Neuronal stem cell (in vitro differentiated cells): ENCODE results near the gene LILRA5.
"Not testable (repeated sequence)": the region's sequence is repeated elsewhere in the genome, so short reads cannot be mapped to it uniquely, and the experiment has no call there.

ENCODE experiments used
- DNase-seq: peaks from one replicate; pipeline ENCODE4 v3.0.0-alpha.2; 2013; ENCODE audit warnings: low spot score
- H2AFZ ChIP-seq: one replicate; pipeline ENCODE4 v1.6.1; 2013; ENCODE audit warnings: mild to moderate bottlenecking, low read length, inconsistent platforms
- H2AK5ac ChIP-seq: 2 replicates; pipeline ENCODE4 v1.6.1; 2013; ENCODE audit warnings: low read depth, mild to moderate bottlenecking, inconsistent platforms, low read length, moderate library complexity, mixed read lengths
- H2BK120ac ChIP-seq: 2 replicates; pipeline ENCODE4 v1.6.1; 2013; ENCODE audit warnings: low read depth, mild to moderate bottlenecking, inconsistent platforms, low read length, moderate library complexity, mixed read lengths
- H2BK12ac ChIP-seq: one replicate; pipeline ENCODE4 v1.6.1; 2013; ENCODE audit warnings: low read length, inconsistent platforms
- H2BK15ac ChIP-seq: 2 replicates; pipeline ENCODE4 v1.6.1; 2013; ENCODE audit warnings: mild to moderate bottlenecking, low read length, inconsistent platforms, mixed read lengths
- H2BK5ac ChIP-seq: one replicate; pipeline ENCODE4 v1.6.1; 2013; ENCODE audit warnings: inconsistent platforms, mild to moderate bottlenecking, low read length, moderate library complexity
- H3K14ac ChIP-seq: one replicate; pipeline ENCODE4 v1.6.1; 2013; ENCODE audit warnings: low read length, inconsistent platforms
- H3K18ac ChIP-seq: 2 replicates; pipeline ENCODE4 v1.6.1; 2013; ENCODE audit warnings: low read length, inconsistent platforms
- H3K23ac ChIP-seq: 2 replicates; pipeline ENCODE4 v1.6.1; 2013; ENCODE audit warnings: low read depth, mild to moderate bottlenecking, mixed read lengths, low read length, inconsistent platforms; ENCODE audit not compliant: poor library complexity
- H3K27ac ChIP-seq: replicated peaks from 3 replicates; pipeline ENCODE4 v1.5.1; 2013; ENCODE audit warnings: low read length, inconsistent platforms
- H3K27me3 ChIP-seq, 3 experiments: 2 replicates each; pipeline ENCODE4 v1.6.1; 2013; ENCODE audit warnings: low read length in 3 of 3, mild to moderate bottlenecking in 2 of 3, inconsistent platforms in 1 of 3, low read depth in 1 of 3, mixed read lengths in 1 of 3, moderate library complexity in 1 of 3; ENCODE audit not compliant: control insufficient read depth in 3 of 3, insufficient read depth in 3 of 3
- H3K36me3 ChIP-seq, 2 donors: replicated peaks in 1 of 2; 2 replicates each; pipeline ENCODE4 v1.6.1; 2013; ENCODE audit warnings: low read length in 2 of 2; ENCODE audit not compliant: control insufficient read depth in 2 of 2, insufficient read depth in 2 of 2
- H3K4ac ChIP-seq: 2 replicates; pipeline ENCODE4 v1.6.1; 2013; ENCODE audit warnings: inconsistent platforms, mild to moderate bottlenecking, low read length, moderate library complexity
- H3K4me1 ChIP-seq, 2 donors: 1 replicate in 1 of 2; 2 replicates in 1 of 2; pipeline ENCODE4 v1.6.1; 2013; ENCODE audit warnings: low read length in 2 of 2, low read depth in 1 of 2; ENCODE audit not compliant: control insufficient read depth in 2 of 2, insufficient read depth in 1 of 2
- H3K4me2 ChIP-seq: one replicate; pipeline ENCODE4 v1.6.1; 2013; ENCODE audit warnings: mild to moderate bottlenecking, low read length, inconsistent platforms; ENCODE audit not compliant: insufficient read depth, poor library complexity, severe bottlenecking
- H3K4me3 ChIP-seq, 2 donors: 2 replicates each; pipeline ENCODE4 v1.5.1; 2013; ENCODE audit warnings: low read length in 2 of 2, mild to moderate bottlenecking in 2 of 2, inconsistent platforms in 1 of 2, moderate library complexity in 1 of 2
- H3K79me1 ChIP-seq: one replicate; pipeline ENCODE4 v1.6.1; 2013; ENCODE audit warnings: low read depth, mild to moderate bottlenecking, inconsistent platforms, low read length, moderate library complexity
- H3K9ac ChIP-seq: one replicate; pipeline ENCODE4 v1.6.1; 2013; ENCODE audit warnings: mild to moderate bottlenecking, low read depth, low read length, inconsistent platforms; ENCODE audit not compliant: poor library complexity
- H3K9me3 ChIP-seq, 2 donors: replicated peaks in 1 of 2; 2 replicates each; pipeline versions ENCODE3 to v1.6.1; 2013; ENCODE audit warnings: low read length in 2 of 2, mild to moderate bottlenecking in 2 of 2, inconsistent platforms in 1 of 2, low read depth in 1 of 2, mixed read lengths in 1 of 2, moderate library complexity in 1 of 2; ENCODE audit not compliant: control insufficient read depth in 2 of 2, insufficient read depth in 1 of 2
- H4K8ac ChIP-seq: one replicate; pipeline ENCODE4 v1.6.1; 2013; ENCODE audit warnings: low read depth, mild to moderate bottlenecking, inconsistent platforms, low read length, moderate library complexity
- H4K91ac ChIP-seq: one replicate; pipeline ENCODE4 v1.6.1; 2013; ENCODE audit warnings: low read length, low read depth, mild to moderate bottlenecking, inconsistent platforms; ENCODE audit not compliant: poor library complexity
- WGBS, 2 donors: extraction: QIAGEN DNeasy Blood & Tissue Kit; methylation state at CpG; one replicate each; pipeline ENCODE4 v1.1.7; 2013; ENCODE audit warnings: missing lambda C conversion rate in 2 of 2, mixed read lengths in 1 of 2; ENCODE audit not compliant: insufficient read length in 2 of 2, insufficient replicate concordance in 1 of 2; ENCODE audit errors: extremely low coverage in 2 of 2; 5-methylcytosine and 5-hydroxymethylcytosine counted together

The LILRA5 gene

DNA sequence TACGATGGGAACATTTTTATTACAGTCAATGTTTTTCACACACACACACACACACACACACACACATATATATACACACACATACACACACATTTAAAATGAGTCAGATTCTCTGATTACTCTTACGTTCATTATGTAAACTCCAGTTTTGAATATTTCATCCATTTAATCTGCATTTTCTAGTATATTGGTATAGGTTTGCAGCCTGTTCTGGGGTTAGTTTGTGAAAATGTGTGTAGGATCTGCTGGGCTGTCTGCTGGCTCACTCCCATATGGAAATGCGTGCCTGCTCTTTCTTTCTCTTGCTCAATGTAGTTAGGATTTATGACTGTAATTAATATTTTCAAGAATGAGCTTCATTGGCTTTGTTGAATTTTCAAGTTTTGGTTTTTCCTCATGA, 39.1 kb downstream of the LILRA5 start:
- DNase-seq, result no peak
- Histone ChIP-seq H2BK120ac (no peak overlapping the region), H3K79me1 (no peaks in the 10 kb centered on the region), H3K36me3 (no peaks in the 10 kb centered on the region), H3K18ac (no peak overlapping the region), H3K4me2 (no peak overlapping the region), H3K9me3 (no peaks in the 10 kb centered on the region), H3K9ac (no peak overlapping the region), H3K27me3 (peaks cover 0 to 3% (median 0%) of the 10 kb centered on the region in 3 experiments), H3K14ac (no peak overlapping the region), H2BK12ac (no peak overlapping the region), H3K4ac (no peak overlapping the region), H3K27ac (no peak overlapping the region), H2AK5ac (no peak overlapping the region), H3K4me1 (no peaks in the 10 kb centered on the region), H2AFZ (no peak overlapping the region), H4K8ac (no peak overlapping the region), H2BK5ac (no peak overlapping the region), H3K23ac (no peak overlapping the region), H3K4me3 (no peak overlapping the region), H2BK15ac (no peak overlapping the region), H4K91ac (no peak overlapping the region)
- no CpG with 5 or more reads among the region's 3 CpGs for WGBS, 2 donors

DNA sequence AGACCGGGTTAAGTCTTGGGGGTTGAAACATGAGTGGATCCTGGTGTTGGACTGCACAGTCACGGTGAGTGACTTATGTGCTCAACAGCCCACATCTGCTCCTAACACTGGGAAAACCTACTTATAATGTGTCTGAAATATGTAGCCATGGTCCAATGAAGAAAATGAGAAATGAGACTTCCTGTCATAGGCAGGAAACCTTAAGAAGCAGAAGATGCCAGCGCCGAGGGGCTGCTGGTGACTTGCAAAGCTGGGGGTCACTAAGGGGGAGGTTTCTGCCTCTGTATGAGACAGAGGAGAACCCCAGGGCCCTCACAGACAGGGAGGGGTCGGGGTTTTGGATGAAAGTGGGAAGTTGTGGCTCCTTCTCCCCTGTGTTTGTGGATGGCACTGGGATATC, 40.8 kb downstream of the LILRA5 start:
- WGBS, 2 donors, result no CpG with 5 or more reads among the region's 5 CpGs
- not testable (repeated sequence) for H2BK15ac ChIP-seq, H3K4ac ChIP-seq, H2AK5ac ChIP-seq, H2BK120ac ChIP-seq, H2BK12ac ChIP-seq, H3K27ac ChIP-seq, H2BK5ac ChIP-seq, H3K18ac ChIP-seq, H3K9me3 ChIP-seq, H3K4me3 ChIP-seq, H3K23ac ChIP-seq, H3K4me1 ChIP-seq, H3K79me1 ChIP-seq, H4K8ac ChIP-seq, H2AFZ ChIP-seq, H3K36me3 ChIP-seq, H3K14ac ChIP-seq, H3K27me3 ChIP-seq, H3K4me2 ChIP-seq, DNase-seq, H4K91ac ChIP-seq, H3K9ac ChIP-seq

DNA sequence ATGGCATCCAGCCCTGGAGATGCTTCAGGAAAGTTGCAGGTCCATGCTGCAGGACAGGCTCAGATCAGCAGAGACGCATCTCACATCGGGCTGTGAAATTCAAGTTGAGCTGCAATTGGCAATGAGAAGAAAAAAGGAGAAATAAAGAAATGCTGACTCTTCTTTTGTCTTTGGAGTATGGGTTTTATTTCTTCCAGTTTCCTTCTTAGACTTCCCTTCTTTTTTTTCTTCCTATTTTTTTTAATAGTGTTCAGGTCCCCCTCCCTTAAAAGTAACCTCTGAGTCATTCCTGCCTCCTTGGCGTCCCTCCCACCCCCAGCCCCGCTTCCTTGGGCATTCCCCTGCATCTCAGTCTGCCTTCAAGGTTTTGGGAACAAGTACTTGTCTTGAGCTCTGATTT, 41.4 kb downstream of the LILRA5 start:
- not testable (repeated sequence) for DNase-seq, H4K91ac ChIP-seq, H3K4me3 ChIP-seq, H3K27ac ChIP-seq, H4K8ac ChIP-seq, H3K23ac ChIP-seq, H2BK15ac ChIP-seq, H3K79me1 ChIP-seq, H3K27me3 ChIP-seq, H2AFZ ChIP-seq, H3K4me1 ChIP-seq, H3K36me3 ChIP-seq, H2BK120ac ChIP-seq, H3K4ac ChIP-seq, H3K9me3 ChIP-seq, H3K14ac ChIP-seq, H3K4me2 ChIP-seq, H2BK5ac ChIP-seq, H2BK12ac ChIP-seq, H3K18ac ChIP-seq, H3K9ac ChIP-seq, H2AK5ac ChIP-seq
- no CpG with 5 or more reads among the region's 4 CpGs for whole genome bisulfite sequencing, 2 donors

DNA sequence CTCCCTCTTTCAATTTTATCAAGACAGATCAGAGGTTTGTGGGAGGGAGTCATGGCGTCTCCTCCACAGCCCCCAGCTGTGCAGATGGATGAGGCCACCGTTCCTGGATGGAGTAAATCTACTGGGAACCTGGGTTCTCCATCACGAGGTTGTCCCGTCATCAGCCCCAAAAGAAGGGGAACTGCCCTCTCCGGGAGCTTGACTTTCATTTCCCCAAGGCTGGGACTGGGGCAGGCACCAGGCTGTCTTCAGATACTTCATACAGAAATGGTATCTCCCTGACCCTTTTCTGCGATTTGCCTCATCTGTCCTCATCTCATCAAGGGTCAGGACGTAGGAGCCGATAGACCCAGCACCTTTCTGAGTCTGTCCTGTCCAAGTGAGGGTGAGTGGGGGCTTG, 41.9 kb downstream of the LILRA5 start:
- Histone ChIP-seq H2BK5ac (no peak overlapping the region), H4K91ac (no peak overlapping the region), H3K4me1 (no peaks in the 10 kb centered on the region), H2AK5ac (no peak overlapping the region), H2BK15ac (no peak overlapping the region), H2BK12ac (no peak overlapping the region), H3K9ac (no peak overlapping the region), H3K4ac (no peak overlapping the region), H3K27me3 (peaks cover 0 to 3% (median 0%) of the 10 kb centered on the region in 3 experiments), H3K18ac (no peak overlapping the region), H3K27ac (no peak overlapping the region), H3K79me1 (no peaks in the 10 kb centered on the region), H2AFZ (no peak overlapping the region), H3K14ac (no peak overlapping the region), H4K8ac (no peak overlapping the region), H2BK120ac (no peak overlapping the region), H3K4me2 (no peak overlapping the region), H3K23ac (no peak overlapping the region), H3K36me3 (no peaks in the 10 kb centered on the region), H3K9me3 (no peaks in the 10 kb centered on the region), H3K4me3 (no peak overlapping the region)
- no CpG with 5 or more reads among the region's 8 CpGs for WGBS, 2 donors
- no peak for DNase-seq
